HG03565 (cell line): ENCODE data around the gene TMEM255B.
"Not testable (repeated sequence)": the region's sequence is repeated elsewhere in the genome, so short reads cannot be mapped to it uniquely, and the experiment has no call there.

ENCODE experiments used
- ATAC-seq: cut with Tn5 transposase; IDR thresholded peaks from one replicate; pipeline ENCODE4 v1.9.1; 2021; ENCODE audit warnings: mild to moderate bottlenecking, moderate library complexity; ENCODE audit not compliant: unreplicated experiment

Gene TMEM255B

DNA sequence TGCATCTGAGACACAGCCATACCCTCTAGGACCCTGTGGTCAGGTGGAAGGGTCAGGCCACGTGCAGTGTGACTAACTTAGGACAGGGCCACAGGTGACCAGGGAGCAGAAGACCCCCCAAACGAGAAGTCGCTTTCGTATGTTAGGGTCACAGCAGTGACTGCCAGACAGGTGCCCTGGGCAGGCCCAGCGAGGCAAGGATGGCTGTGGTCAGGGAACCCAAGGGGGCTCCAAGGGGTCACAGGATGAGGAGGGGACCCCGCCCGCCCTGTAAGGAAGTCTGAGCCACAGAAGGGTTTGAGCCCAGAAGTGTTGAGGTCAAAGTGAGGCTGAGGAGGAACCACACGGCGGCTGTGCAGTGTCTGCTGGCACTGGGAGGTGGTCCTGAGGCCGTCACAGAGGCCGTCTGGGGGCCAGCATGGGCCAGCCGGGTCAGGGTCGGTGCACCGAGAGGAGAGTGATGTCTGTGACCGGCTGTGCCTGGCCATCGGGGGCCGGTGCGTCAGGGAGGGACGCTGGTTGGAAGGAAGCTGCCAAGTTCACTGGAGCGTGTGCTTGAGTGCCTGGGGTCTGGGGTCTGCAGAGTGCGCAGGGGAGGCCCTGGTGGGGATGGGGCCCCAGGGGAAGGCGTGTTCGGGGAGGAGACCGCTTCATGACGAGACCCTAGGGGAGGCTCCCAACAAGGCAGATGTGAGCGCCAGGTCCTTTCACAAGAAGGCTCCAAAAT, 24.8 kb upstream of the TMEM255B start:
- ATAC-seq = no peak

DNA sequence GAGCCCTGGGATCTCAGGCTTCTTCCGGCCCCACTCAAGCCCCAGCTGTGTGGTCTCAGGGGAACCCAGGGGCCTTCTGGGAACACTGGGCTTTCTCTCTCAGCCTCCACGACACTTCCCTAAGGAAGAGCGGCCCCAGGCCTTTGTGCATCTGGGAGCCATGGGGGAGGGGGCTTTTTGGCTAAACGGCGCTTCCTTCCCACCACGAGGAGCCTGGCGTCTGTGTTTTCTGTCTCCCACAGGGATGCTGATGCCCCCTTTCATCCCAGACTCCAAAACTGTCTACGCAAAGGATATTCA, 24.2 kb upstream of the TMEM255B start:
- no peak for ATAC-seq

DNA sequence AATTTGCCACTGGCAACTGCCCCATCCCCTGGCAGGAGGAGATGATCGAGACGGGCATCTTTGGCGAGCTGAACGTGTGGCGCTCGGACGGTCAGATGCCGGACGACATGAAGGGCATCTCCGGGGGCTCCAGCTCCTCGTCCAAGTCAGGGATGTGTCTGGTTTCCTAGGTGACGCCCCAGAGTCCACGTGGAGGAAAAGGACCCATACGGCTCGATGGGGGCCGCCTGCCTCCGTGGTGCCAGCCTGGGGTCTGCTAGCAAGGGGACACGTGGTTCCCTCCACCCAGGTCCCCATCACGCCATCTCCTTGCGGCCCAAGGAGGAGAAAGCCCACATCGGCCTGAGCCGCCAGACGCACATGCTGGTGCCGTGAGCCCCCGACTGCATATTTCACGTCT, 23.8 kb upstream of the TMEM255B start:
- ATAC-seq = no peak

DNA sequence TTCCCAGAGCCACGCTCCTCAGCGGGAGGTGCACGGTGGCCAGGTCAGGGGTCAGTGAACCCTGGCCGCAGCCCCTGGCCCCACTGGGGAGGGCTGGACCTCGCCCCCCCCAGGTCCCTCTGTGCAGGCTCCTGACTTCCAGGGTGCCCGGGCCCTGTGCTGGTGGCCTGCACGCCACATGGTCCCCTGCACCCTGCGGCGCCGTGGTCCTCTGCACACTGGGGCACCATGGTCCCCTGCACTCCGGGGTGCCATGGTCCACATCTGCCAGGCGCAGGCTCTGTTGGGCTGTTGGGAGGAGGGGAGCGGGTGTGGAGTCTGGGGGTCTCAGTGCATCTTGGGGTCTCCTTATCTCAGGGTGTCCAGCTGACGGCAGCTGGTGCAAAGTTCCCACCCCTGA, 23.3 kb upstream of the TMEM255B start:
- ATAC-seq = no peak

DNA sequence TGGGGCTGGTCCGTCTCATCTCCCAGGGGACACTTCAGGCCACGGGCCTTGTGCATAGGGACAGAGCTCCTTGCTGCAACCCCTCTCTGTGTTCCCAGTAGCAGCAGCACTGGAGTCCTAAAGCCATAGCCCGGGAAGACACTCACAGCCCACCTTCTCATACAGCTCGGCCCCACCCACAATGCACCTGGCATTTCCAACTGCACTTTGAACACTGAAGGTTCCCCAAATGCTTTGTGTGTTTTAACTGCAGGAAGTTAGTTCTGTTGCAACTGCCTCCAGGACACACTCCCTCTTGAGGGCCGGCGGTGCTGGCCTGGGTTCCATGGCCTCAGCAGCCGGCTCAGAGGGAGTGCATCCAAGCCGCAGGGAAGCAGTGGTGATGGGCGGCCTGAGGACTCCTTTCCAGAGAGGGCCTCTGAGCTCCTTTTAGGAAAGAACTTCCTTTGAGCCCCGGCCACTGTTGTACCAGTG, 22.7 kb upstream of the TMEM255B start:
- no peak for ATAC-seq

DNA sequence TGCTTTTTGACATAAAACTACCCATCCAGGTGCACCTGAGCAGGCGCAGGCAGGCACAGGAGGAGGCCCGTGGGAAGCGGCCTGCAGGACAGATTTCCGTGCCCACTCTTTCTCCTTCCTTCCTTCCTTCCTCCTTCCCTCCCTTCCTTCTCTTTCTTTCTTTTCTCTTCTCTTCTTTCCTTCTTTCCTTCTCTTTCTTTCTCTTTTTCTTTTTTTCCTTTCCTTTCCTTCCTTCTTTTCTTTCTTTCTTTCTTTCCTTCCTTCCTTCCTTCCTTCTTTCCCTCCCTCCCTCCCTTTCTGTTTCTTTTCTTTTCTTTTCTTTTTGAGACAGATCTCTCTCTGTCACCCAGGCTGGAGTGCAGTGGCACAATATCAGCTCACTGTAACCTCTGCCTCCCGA, 21.2 kb upstream of the TMEM255B start:
- no peak for ATAC-seq

DNA sequence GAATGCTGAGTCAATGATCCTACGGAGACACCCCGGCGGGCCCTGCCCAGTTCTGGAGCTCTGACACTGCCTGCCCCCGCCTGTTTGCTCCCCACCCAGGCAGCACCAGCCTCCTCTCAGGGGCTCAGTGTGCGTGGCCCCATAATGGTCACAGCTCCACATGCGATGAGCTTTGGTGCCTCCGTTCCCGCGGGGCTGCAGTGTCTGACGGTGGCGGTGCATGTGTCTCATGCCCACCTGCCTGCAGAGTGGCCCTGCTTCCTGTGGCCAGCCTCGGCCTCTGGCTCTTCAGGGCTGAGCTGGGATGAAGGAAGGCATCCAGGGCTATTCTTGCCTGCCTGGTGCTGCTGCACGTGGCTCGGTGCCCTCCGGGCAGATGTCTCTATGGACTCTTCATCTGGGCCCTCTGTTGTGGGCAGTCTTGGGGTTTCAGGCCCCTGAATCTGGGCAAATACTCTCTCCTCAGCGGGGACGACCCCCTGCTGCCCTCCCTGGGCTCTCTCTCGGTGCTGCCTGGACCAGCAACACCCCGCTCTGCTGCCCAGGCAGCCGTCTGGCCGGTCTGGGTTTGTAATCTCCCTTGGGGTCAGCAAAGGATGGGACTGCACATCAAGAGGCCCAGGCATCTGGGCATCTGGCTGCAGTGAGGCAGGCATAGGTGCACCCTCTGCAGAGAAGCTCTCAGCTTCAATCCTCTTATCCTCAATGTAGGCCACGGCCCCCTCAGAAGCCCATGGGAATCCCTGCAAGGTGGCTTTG, 19.3 kb upstream of the TMEM255B start:
- no peak for ATAC-seq

DNA sequence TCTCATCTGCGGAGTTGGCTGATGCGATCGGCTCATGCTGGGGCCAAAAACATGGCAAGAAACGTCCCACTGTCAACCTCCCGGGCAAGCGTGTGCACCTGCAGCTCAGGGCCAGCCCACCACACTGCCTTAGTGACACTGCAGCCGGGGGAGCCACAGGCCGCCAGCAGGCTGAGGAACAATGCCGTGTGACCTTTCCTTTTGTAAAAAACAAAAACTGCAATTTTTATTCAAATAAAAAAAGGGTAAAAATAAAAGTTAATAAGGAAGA, 18.8 kb upstream of the TMEM255B start:
- no peak for ATAC-seq

DNA sequence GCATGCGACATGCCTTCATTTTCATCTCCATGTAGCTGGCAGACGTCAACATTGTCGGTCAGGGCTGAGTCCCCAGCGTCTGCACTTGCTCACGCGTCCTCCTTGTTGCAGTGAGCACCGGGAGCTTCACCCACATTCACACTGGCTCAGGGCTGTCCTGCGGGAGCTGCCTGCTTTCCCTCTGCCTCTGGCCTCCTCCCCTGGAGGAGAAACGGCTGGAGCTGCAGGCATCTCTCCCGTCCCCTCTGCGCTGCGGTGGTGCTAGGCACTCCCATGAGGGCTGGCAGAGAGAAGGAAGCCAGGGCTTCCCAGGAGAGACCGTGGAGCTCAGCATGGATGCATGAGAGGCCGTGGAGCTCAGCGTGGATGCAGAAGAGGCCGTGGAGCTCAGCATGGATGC, 18.4 kb upstream of the TMEM255B start:
- ATAC-seq = no peak

DNA sequence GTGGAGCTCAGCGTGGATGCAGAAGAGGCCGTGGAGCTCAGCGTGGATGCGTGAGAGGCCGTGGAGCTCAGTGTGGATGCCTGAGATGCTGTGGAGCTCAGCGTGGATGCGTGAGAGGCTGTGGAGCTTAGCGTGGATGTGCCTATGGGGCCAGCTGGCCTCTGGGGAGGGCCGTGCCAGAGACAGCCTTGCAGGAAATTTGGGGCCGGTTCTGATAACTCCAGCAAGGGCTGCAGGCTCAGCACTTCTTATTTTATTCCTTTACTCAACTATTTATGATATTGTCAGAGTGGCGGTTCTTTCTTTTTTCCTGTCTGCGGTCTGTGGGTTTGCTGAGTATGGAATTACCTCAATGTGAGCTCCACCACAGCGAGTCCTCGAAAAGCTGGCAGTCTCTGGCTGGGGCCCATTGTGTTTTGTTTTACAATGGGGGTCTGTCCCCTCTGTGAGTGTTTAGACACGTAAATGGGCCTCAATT, 17.8 kb upstream of the TMEM255B start:
- ATAC-seq = no peak

DNA sequence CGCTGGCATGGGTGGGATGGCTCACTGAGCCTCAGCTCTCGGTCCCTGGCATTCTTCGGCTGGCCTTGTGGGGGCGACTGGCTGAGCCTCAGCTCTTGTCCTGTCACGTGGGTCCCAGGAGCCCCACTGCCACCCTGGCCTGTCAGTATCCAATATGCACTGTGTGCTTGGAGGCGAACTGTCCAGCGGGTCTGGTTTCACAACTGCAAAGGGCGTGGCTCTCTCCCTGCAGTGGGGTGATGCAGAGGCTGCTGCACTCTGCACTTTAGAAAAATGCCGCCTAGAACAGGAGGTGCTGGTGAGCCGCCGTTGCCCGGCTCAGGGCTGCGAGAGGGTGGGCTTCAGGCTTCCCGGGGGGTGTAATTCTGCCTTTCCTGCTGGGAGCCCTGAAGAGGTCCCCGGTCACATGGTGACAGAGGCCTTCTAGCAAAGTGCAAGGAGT, 17.0 kb upstream of the TMEM255B start:
- ATAC-seq = no peak

DNA sequence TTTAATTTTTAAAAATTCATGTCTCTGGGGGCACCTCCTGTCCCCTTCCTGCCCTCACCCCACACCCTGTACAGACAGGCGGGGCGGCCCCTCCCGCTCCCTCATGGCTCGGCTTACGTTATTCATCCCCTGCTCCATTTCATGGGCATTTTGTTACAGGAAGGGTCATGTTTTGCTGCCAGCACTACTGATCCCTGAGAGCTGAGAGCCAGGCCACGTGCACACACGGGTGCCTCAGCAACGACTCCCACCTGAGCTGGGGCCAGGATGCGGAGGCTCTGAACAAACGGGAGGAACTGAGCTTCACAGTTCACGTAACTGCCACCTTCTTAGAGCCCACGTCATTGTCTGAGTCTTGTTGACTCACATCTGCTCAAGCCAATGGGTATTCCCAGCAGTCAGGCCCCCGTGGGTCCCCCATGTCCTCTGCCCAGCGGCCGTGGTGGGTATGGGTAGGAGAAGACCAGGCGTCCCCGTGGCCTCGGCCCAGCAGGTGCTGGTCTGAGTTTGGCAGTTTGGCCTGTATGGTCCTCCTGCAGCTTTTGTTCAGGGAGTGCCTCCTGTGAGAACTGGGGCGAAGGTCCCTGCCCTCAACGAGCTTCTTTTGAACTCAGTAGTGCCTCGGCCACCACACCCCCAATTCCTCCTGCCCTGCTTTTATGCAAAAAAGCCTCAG, 16.4 kb upstream of the TMEM255B start:
- ATAC-seq = no peak

DNA sequence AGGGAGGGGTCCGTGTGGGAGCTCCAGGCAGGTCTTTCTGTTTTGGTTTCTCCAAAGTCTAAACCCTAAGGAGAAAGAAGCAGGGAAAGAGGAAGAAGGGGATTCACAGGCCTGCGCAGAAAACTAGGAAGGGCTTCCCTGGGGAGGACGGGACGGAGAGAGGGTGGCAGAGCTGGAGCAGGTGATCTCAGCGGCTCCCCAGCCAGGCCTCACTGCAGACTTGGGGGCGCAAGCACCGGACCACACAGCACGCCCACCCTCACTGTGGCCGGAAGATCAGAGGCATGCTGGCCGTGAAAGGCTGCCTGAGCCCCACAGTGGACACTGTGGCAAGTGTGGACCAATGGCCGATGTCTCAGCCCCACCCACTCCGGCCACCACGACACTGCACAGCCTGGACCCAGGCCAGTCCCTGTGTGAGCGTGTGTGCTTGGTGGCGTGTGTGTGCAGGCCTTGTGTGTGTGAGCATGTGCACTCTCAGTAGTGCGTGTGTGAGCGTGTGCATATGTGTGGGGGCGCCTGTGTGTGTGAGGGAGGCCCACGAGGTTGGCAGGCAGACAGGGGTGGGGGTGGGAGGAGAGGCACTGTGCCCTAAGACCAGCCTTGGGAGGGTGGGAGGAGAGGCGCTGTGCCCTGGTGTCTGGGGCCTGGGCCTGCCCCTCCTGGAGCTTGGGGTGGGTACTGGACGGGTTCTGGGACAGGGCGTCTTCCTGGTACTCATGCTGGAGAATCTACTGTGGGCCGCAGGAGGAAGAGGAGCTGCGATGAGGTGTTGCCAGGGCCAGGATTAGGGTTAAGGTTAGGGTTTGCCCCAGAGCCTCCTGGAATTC, 15.4 kb upstream of the TMEM255B start:
- no peak for ATAC-seq

DNA sequence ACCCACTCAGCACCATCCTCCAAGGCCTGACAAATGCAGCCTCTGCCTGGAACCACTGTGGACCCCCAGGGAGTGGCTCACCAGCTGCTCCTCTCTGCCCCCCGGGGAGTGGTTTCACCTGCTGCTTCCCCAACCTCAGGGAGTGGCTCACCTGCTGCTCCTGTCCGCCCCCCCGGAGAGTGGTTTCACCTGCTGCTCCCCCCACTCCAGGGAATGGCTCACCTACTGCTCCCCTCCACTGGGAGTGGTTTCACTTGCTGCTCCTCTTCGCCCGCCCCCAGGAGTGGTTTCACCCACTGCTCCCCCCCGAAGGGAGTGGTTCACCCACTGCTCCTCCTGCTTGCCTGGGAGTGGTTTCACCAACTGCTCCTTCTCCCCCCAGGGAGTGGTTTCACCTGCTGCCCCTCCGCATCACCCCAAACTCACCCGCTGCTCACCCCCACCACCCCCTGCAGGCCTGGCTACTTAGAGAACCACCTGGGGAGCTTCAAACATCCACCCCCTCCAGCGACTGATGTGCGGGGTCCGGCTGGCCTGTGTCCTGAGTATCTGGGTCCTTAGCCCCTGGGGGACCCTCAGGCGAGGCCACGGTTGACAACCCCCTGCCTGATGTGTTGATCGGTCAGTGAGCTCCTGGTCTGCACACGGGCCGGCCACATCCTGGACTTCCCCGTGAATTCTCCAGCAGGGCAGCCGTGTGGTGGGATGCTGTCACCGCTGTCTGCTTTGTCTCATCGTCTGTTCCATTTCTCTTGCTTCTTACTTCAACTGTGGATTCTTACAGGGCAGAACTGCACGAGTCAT, 14.6 kb upstream of the TMEM255B start:
- no peak for ATAC-seq

DNA sequence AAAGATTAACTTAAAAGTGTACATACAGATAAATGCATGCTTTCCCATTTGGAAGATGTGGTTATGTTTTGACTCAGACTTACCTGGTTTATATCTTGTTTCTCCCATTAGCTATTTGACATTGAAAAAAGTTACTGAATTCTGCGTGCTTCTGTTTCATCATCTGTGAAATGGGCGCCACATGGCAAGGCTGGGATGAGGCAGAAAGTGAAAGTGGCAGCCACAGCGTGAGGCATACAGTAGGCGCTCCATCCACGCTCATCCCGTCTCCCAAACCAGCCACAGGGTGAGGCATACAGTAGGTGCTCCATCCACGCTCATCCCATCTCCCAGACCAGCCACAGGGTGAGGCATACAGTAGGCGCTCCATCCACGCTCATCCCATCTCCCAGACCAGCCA, 14.0 kb upstream of the TMEM255B start:
- ATAC-seq = no peak

DNA sequence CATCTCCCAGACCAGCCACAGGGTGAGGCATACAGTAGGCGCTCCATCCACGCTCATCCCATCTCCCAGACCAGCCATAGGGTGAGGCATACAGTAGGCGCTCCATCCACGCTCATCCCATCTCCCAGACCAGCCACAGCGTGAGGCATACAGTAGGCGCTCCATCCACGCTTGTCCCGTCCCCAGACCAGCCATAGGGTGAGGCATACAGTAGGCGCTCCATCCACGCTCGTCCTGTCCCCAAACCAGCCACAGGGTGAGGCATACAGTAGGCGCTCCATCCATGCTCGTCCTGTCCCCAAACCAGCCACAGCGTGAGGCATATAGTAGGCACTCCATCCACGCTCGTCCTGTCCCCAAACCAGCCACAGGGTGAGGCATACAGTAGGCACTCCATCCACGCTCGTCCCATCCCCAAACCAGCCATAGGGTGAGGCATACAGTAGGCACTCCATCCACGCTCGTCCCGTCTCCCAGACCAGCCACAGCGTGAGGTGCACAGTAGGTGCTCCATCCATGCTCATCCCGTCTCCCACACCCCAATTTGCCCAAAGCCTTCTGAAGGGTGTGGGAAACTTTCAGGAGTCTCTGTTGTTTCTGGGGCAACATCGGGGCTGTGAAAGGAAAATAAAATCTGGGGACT, 13.4 kb upstream of the TMEM255B start:
- not testable (repeated sequence) for ATAC-seq

DNA sequence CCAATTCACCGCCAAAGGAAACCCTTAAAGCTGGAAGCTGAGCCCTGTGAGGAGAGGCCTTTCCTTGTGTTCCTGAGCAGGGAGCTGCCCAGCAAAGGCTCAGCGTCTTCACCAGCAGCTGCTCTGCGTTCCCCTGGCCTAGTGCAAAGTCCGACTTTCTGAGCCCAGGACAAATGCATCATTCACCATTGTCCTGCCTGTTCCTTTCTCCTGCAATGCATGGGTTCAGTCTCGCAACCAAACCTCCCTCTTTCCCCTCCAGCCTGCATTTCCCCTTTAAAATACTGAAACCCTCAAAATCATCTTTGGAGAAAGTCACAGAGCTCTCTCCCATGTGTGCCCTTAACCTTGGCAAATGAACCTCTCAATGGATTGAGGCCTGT, 12.9 kb upstream of the TMEM255B start:
- ATAC-seq = no peak

DNA sequence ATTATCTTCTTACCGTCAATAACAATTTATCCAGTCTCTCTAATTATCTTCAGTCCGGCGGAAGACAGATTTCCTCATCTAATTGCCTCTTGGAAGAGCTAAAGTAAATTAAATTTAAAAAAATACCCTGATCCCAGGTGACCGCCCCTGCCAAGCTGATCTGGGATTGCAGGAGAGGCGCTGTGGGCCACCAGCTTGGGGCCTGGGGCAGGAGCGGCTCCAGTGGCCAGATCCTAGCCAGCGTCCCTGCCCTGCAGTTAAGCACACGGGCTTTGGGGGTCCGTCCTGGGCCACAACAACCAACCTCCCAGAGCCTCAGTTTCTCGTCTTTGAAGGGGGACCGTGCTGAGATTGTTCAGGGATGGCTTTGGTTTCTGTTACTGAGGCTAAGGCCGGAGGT, 12.4 kb upstream of the TMEM255B start:
- ATAC-seq = no peak

DNA sequence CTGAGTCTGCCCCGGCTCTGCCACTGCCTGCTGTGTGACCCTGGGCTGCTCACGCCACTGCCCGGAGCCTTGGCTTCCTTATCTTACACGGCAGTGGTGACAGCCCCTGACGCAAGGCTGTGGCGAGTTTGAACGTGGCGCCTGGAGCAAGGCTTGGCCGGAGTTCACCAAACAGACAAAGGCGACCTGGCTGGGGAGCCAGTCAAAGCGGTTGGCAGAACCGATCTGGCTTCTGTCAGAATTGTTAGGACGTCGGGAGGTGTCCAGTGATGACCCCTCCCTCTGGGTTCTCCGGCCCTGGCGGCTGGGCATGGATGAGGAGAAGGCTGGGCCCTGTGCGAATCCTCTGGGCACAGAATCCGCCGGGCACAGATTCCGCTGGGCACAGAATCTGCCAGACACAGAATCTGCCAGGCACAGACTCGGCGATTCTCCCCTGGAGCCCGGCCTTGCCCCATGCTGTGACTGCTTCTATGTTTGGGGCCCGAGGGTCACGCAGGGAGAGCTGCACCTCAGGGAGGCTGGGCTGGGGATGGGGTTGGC, 11.7 kb upstream of the TMEM255B start:
- ATAC-seq = no peak
